HepG2 (cell line): ENCODE measurements around the gene DCUN1D2. TPM values are rescaled to one million over a fixed set of nuclear protein-coding genes. Genes with fewer than 3 reads are reported as not detected.

Experiments
- AHR ChIP-seq: IDR thresholded peaks from 2 replicates; pipeline ENCODE4 v1.6.1; 2018; ENCODE audit warnings: missing genetic modification reagents, missing compliant biosample characterization
- ATF7 ChIP-seq, 2 experiments: fragments of 450-650 bp in 1 of 2; sonication (generic) in 1 of 2; formaldehyde crosslinking in 1 of 2; IDR thresholded peaks; 2 replicates each; pipeline versions ENCODE4 v1.4.0 to v1.6.1; 2016 to 2020; ENCODE audit warnings: antibody characterized with exemption in 1 of 2, mild to moderate bottlenecking in 1 of 2, missing genetic modification reagents in 1 of 2
- CEBPG ChIP-seq: IDR thresholded peaks from 2 replicates; pipeline ENCODE4 v1.6.1; 2016
- ELF4 ChIP-seq: sonication (generic); formaldehyde crosslinking; IDR thresholded peaks from 2 replicates; pipeline ENCODE4 v1.5.0; 2020; ENCODE audit warnings: missing genetic modification reagents, mild to moderate bottlenecking, moderate library complexity, borderline replicate concordance
- PAX8 ChIP-seq: sonication (generic); formaldehyde crosslinking; IDR thresholded peaks from 2 replicates; pipeline ENCODE4 v1.8.0; 2022; ENCODE audit warnings: mild to moderate bottlenecking, missing genetic modification reagents, borderline replicate concordance
- RARG ChIP-seq: sonication (generic); formaldehyde crosslinking; IDR thresholded peaks from 2 replicates; pipeline ENCODE4 v1.4.0; 2020; ENCODE audit warnings: low read depth, mild to moderate bottlenecking, missing genetic modification reagents
- THAP11 ChIP-seq: IDR thresholded peaks from 2 replicates; pipeline ENCODE4 v1.6.1; 2016; ENCODE audit warnings: missing biosample characterization, missing genetic modification reagents
- YY1 ChIP-seq: IDR thresholded peaks from 2 replicates; pipeline ENCODE4 v1.6.1; 2011; ENCODE audit warnings: low read length, low read depth, moderate library complexity, mild to moderate bottlenecking; ENCODE audit not compliant: insufficient read depth, insufficient replicate concordance
- ZNF121 ChIP-seq: sonication (generic); formaldehyde crosslinking; IDR thresholded peaks from 2 replicates; pipeline ENCODE4 v1.5.0; 2020; ENCODE audit warnings: mild to moderate bottlenecking, missing genetic modification reagents
- ZNF333 ChIP-seq: sonication (generic); formaldehyde crosslinking; IDR thresholded peaks from 2 replicates; pipeline ENCODE4 v1.4.0; 2020; ENCODE audit warnings: mild to moderate bottlenecking, missing genetic modification reagents, borderline replicate concordance
- ZNF382 ChIP-seq: sonication (generic); formaldehyde crosslinking; IDR thresholded peaks from 2 replicates; pipeline ENCODE4 v1.5.0; 2020; ENCODE audit warnings: missing genetic modification reagents, mild to moderate bottlenecking, borderline replicate concordance
- ZNF547 ChIP-seq: sonication (generic); formaldehyde crosslinking; IDR thresholded peaks from 2 replicates; pipeline ENCODE4 v1.5.1; 2020; ENCODE audit warnings: mild to moderate bottlenecking, missing genetic modification reagents
- polyA plus RNA-seq, 8 experiments: library from polyadenylated mRNA; depleted of rRNA in 3 of 8; stranded (reverse) in 7 of 8; unstranded in 1 of 8; fragments of >200 nt; fragmentation: Illumina TruSeq in 4 of 8; extraction: Trizol in 4 of 8; gene quantifications; 2 replicates each; pipeline versions ENCODE4 v1.2.1 to v1.2.3, GENCODE V29; 2011 to 2016; ENCODE audit warnings: low read depth in 4 of 8, missing spikeins in 1 of 8, mixed read lengths in 1 of 8; ENCODE audit not compliant: insufficient read depth in 1 of 8
- total RNA-seq, 5 experiments: library from RNA; depleted of rRNA; stranded (reverse); fragments of >200 nt; fragmentation: Illumina TruSeq; extraction: Trizol; gene quantifications; 2 replicates each; pipeline ENCODE4 v1.2.3, GENCODE V29; 2016; ENCODE audit warnings: low read depth in 1 of 5
- TF ChIP-seq, protein P1 (sequence below): IDR thresholded peaks from 2 replicates; pipeline ENCODE4 v1.6.1; 2016; ENCODE audit warnings: missing biosample characterization, missing genetic modification reagents, low read depth
- TF ChIP-seq, protein P2 (sequence below): sonication (generic); formaldehyde crosslinking; IDR thresholded peaks from 2 replicates; pipeline ENCODE4 v1.5.0; 2020; ENCODE audit warnings: mild to moderate bottlenecking, missing genetic modification reagents
- TF ChIP-seq, protein P3 (sequence below): IDR thresholded peaks from 2 replicates; pipeline ENCODE4 v1.6.1; 2012; ENCODE audit warnings: low read depth, low read length, improper control_type of control experiment
- TF ChIP-seq, protein P4 (sequence below): sonication (generic); formaldehyde crosslinking; IDR thresholded peaks from 2 replicates; pipeline ENCODE4 v1.4.0; 2020; ENCODE audit warnings: missing genetic modification reagents, borderline replicate concordance
- TF ChIP-seq, protein P5 (sequence below): sonication (generic); formaldehyde crosslinking; IDR thresholded peaks from 2 replicates; pipeline ENCODE4 v1.8.0; 2022; ENCODE audit warnings: missing genetic modification reagents, low read depth, mild to moderate bottlenecking, borderline replicate concordance
- TF ChIP-seq, protein P6 (sequence below): sonication (generic); formaldehyde crosslinking; IDR thresholded peaks from 2 replicates; pipeline ENCODE4 v1.8.1; 2023; ENCODE audit warnings: missing genetic modification reagents, inconsistent platforms, borderline replicate concordance

The DCUN1D2 gene
- total and polyA plus RNA-seq, 2 of the 13 experiments (the other 11 are each of a cell fraction or from before 2014, with no cell fraction given), result 9.1 to 9.6 TPM

DNA sequence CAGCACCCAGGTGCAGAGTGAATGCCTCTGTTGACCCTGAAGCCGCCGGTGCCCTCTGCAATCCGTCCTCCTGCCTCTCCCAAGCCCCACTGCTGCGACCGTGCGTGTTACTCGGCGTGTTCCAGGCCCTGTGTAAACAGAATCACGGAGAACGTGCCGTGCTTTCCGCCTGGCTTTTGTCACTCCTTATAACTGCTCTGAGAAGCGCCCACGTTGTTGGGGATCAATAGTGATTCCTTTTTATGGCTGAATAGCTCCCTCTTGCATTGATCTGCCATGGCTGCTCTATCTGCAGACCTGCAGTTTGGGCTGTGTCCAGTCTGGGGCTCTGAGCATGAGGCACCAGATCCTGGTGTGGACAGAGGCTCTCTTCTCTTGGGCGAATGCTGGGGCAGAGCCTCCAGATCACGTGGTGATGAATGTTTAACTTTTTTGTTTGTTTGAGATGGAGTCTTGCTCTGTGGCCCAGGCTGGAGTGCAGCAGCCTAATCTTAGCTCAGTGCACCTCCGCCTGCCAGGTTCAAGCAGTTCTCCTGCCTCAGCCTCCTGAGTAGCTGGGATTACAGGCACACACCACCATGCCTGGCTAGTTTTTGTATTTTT lies 53.0 kb downstream of the DCUN1D2 start (continued):
- TF ChIP-seq, protein P1, sequence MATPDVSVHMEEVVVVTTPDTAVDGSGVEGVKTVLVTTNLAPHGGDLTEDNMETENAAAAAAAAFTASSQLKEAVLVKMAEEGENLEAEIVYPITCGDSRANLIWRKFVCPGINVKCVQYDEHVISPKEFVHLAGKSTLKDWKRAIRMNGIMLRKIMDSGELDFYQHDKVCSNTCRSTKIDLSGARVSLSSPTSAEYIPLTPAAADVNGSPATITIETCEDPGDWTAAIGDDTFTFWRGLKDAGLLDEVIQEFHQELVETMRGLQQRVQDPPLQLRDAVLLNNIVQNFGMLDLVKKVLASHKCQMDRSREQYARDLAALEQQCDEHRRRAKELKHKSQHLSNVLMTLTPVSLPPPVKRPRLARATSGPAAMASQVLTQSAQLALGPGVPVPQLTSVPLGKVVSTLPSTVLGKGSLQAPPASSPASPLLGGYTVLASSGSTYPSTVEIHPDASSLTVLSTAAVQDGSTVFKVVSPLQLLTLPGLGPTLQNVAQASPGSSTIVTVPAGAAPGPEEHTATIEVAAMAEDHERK (CRISPR knock-in tag), result no peak
- TF ChIP-seq ZNF121 (CRISPR knock-in tag) (peak; percentile 100), CEBPG (CRISPR knock-in tag) (no peak; the same call in 1 of the 2 replicates), ZNF333 (CRISPR knock-in tag) (no peak), ATF7 (IDR thresholded peaks at IDR 0.05) (no peak), ATF7 (CRISPR knock-in tag; IDR thresholded peaks at IDR 0.05) (no peak), AHR (CRISPR knock-in tag) (no peak), RARG (no peak), ZNF382 (no peak), ELF4 (CRISPR knock-in tag) (no peak), YY1 (peak; percentile 50), THAP11 (CRISPR knock-in tag) (0 out of 2 replicates have a peak, but pooled peaks have one; percentile 34), ZNF547 (no peak), PAX8 (CRISPR knock-in tag) (no peak)
- TF ChIP-seq, protein P2, sequence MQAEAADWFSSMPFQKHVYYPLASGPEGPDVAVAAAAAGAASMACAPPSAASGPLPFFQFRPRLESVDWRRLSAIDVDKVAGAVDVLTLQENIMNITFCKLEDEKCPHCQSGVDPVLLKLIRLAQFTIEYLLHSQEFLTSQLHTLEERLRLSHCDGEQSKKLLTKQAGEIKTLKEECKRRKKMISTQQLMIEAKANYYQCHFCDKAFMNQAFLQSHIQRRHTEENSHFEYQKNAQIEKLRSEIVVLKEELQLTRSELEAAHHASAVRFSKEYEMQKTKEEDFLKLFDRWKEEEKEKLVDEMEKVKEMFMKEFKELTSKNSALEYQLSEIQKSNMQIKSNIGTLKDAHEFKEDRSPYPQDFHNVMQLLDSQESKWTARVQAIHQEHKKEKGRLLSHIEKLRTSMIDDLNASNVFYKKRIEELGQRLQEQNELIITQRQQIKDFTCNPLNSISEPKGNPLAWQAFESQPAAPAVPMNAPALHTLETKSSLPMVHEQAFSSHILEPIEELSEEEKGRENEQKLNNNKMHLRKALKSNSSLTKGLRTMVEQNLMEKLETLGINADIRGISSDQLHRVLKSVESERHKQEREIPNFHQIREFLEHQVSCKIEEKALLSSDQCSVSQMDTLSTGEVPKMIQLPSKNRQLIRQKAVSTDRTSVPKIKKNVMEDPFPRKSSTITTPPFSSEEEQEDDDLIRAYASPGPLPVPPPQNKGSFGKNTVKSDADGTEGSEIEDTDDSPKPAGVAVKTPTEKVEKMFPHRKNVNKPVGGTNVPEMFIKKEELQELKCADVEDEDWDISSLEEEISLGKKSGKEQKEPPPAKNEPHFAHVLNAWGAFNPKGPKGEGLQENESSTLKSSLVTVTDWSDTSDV (CRISPR knock-in tag), result no peak
- TF ChIP-seq, protein P3, sequence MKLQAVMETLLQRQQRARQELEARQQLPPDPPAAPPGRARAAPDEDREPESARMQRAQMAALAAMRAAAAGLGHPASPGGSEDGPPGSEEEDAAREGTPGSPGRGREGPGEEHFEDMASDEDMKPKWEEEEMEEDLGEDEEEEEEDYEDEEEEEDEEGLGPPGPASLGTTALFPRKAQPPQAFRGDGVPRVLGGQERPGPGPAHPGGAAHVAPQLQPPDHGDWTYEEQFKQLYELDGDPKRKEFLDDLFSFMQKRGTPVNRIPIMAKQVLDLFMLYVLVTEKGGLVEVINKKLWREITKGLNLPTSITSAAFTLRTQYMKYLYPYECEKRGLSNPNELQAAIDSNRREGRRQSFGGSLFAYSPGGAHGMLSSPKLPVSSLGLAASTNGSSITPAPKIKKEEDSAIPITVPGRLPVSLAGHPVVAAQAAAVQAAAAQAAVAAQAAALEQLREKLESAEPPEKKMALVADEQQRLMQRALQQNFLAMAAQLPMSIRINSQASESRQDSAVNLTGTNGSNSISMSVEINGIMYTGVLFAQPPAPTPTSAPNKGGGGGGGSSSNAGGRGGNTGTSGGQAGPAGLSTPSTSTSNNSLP, result no peak
- TF ChIP-seq, protein P4, sequence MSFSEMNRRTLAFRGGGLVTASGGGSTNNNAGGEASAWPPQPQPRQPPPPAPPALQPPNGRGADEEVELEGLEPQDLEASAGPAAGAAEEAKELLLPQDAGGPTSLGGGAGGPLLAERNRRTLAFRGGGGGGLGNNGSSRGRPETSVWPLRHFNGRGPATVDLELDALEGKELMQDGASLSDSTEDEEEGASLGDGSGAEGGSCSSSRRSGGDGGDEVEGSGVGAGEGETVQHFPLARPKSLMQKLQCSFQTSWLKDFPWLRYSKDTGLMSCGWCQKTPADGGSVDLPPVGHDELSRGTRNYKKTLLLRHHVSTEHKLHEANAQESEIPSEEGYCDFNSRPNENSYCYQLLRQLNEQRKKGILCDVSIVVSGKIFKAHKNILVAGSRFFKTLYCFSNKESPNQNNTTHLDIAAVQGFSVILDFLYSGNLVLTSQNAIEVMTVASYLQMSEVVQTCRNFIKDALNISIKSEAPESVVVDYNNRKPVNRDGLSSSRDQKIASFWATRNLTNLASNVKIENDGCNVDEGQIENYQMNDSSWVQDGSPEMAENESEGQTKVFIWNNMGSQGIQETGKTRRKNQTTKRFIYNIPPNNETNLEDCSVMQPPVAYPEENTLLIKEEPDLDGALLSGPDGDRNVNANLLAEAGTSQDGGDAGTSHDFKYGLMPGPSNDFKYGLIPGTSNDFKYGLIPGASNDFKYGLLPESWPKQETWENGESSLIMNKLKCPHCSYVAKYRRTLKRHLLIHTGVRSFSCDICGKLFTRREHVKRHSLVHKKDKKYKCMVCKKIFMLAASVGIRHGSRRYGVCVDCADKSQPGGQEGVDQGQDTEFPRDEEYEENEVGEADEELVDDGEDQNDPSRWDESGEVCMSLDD (CRISPR knock-in tag), result peak; percentile 40; the same call in 1 of the 2 replicates
- TF ChIP-seq, protein P5, sequence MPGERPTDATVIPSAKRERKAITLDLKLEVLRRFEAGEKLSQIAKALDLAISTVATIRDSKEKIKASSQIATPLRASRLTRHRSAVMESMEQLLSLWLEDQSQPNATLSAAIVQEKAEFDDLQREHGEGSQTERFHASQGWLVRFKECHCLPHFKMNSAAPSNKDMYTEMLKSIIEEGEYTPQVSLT (CRISPR knock-in tag), result no peak
- TF ChIP-seq, protein P6, sequence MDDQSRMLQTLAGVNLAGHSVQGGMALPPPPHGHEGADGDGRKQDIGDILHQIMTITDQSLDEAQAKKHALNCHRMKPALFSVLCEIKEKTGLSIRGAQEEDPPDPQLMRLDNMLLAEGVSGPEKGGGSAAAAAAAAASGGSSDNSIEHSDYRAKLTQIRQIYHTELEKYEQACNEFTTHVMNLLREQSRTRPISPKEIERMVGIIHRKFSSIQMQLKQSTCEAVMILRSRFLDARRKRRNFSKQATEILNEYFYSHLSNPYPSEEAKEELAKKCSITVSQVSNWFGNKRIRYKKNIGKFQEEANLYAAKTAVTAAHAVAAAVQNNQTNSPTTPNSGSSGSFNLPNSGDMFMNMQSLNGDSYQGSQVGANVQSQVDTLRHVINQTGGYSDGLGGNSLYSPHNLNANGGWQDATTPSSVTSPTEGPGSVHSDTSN (CRISPR knock-in tag), result no peak
